ENCODE results near the gene MAP3K20. TPM values are rescaled to one million over a fixed set of nuclear protein-coding genes. Genes with fewer than 3 reads are reported as not detected.

Gene MAP3K20
- total and polyA plus RNA-seq, 10 of the 15 experiments (the other 5 are each of a cell fraction or from before 2014, with no cell fraction given): 0.04 to 5.6 (median 2.3) TPM

GRCh38 chr2:173059292-173059691, 16.4 kb upstream of the MAP3K20 start:
- H3K27ac ChIP-seq (ENCODE audit: control insufficient read depth, insufficient read depth): no peak overlapping the region
- ChIA-PET SMC1A (ENCODE audit: uncharacterized antibody, unreplicated experiment) (no interaction called here), CTCF (no interaction called here), RAD21 (ENCODE audit: unreplicated experiment) (no interaction called here), POLR2A (no interaction called here)
- ATAC-seq (no peak), DNase-seq (ENCODE audit: low read depth, low spot score) (no peak), FAIRE-seq (peak; percentile 13)
- no peak overlapping the region for H2AFZ ChIP-seq (ENCODE audit: control insufficient read depth, low read depth, low read length)
- peaks cover 0 to 2% of the 10 kb centered on the region in 2 experiments; a peak in 1 of 4 replicates for H3K27me3 ChIP-seq (replicated peaks in 1 of 2; ENCODE audit: control insufficient read depth in 2 of 2, insufficient read depth in 2 of 2, low read length in 1 of 2)
- no peaks in the 10 kb centered on the region for H4K20me1 ChIP-seq (ENCODE audit: control insufficient read depth, insufficient read depth)
- H3K4me1 ChIP-seq (ENCODE audit: control insufficient read depth, insufficient read depth, low read length): no peaks in the 10 kb centered on the region
- no TSS peak for BruUV-seq (replicated peaks)
- 58% methylated on average over 3 of the region's 3 CpGs for WGBS (ENCODE audit: insufficient coverage, insufficient replicate concordance, low lambda C conversion rate, missing lambda C conversion rate)
- no peak overlapping the region for H3K4me3 ChIP-seq
- no peaks in the 10 kb centered on the region for H3K36me3 ChIP-seq (ENCODE audit: control insufficient read depth in 2 of 2, insufficient read depth in 2 of 2, low read length in 1 of 2)
- no peaks in the 10 kb centered on the region for H3K79me2 ChIP-seq (ENCODE audit: control insufficient read depth, insufficient read depth, low read length)
- H3K4me2 ChIP-seq (ENCODE audit: control insufficient read depth, insufficient read depth): no peak overlapping the region
- H3K9me3 ChIP-seq (replicated peaks; ENCODE audit: control insufficient read depth, insufficient read depth, low read length): no peaks in the 10 kb centered on the region
- in situ Hi-C loops (cut with MboI) (no loop called here), intact Hi-C loops (cut with micrococcal nuclease; ENCODE audit: unreplicated experiment) (no loop called here)
- no peak overlapping the region for H3K9ac ChIP-seq (ENCODE audit: control insufficient read depth, insufficient read depth, low read length)
- TF ChIP-seq RB1 (IDR thresholded peaks at IDR 0.05; ENCODE audit: borderline replicate concordance) (no peak), SPI1 (IDR thresholded peaks at IDR 0.05; ENCODE audit: borderline replicate concordance, insufficient read depth, low read depth, low read length) (peak; percentile 29; the same call in 1 of the 2 replicates), CREB1 (IDR thresholded peaks at IDR 0.05; ENCODE audit: low read depth) (no peak)

- TF ChIP-seq SPI1 (IDR thresholded peaks at IDR 0.05; ENCODE audit: borderline replicate concordance, insufficient read depth, low read depth, low read length) (peak; percentile 20; the same call in 1 of the 2 replicates), RAD51 (IDR thresholded peaks at IDR 0.05) (no peak)
- ATAC-seq: no peak
- Histone ChIP-seq H3K4me1 (ENCODE audit: control insufficient read depth, insufficient read depth, low read length) (no peaks in the 10 kb centered on the region), H4K20me1 (ENCODE audit: control insufficient read depth, insufficient read depth) (no peaks in the 10 kb centered on the region), H2AFZ (ENCODE audit: control insufficient read depth, low read depth, low read length) (no peak overlapping the region), H3K27me3 (replicated peaks in 1 of 2; ENCODE audit: control insufficient read depth in 2 of 2, insufficient read depth in 2 of 2, low read length in 1 of 2) (peaks cover 0 to 2% of the 10 kb centered on the region in 2 experiments; a peak in 1 of 4 replicates), H3K4me3 (no peak overlapping the region), H3K36me3 (ENCODE audit: control insufficient read depth in 2 of 2, insufficient read depth in 2 of 2, low read length in 1 of 2) (no peaks in the 10 kb centered on the region), H3K79me2 (ENCODE audit: control insufficient read depth, insufficient read depth, low read length) (no peaks in the 10 kb centered on the region), H3K9ac (ENCODE audit: control insufficient read depth, insufficient read depth, low read length) (no peak overlapping the region), H3K4me2 (ENCODE audit: control insufficient read depth, insufficient read depth) (no peak overlapping the region), H3K9me3 (replicated peaks; ENCODE audit: control insufficient read depth, insufficient read depth, low read length) (no peaks in the 10 kb centered on the region), H3K27ac (ENCODE audit: control insufficient read depth, insufficient read depth) (no peak overlapping the region)
- intact Hi-C loops (cut with micrococcal nuclease; ENCODE audit: unreplicated experiment): no loop called here
- ChIA-PET SMC1A (ENCODE audit: uncharacterized antibody, unreplicated experiment) (no interaction called here), RAD21 (ENCODE audit: unreplicated experiment) (no interaction called here), CTCF (no interaction called here), POLR2A (no interaction called here)
- DNase-seq (ENCODE audit: low read depth, low spot score): no peak
- no TSS peak for BruUV-seq (replicated peaks)
- no peak for FAIRE-seq
- 52% methylated on average over 5 of the region's 5 CpGs for WGBS (ENCODE audit: insufficient coverage, insufficient replicate concordance, low lambda C conversion rate, missing lambda C conversion rate)
- in situ Hi-C loops (cut with MboI): no loop called here
Observed at GRCh38 chr2:173059971-173060461, 15.6 kb upstream of the MAP3K20 start.
